Astrocyte of the spinal cord (primary cell): Measurements from ENCODE around the gene KRT79.

Experiments
- DNase-seq: peaks from one replicate; pipeline ENCODE4 v3.0.0; 2011; ENCODE audit warnings: low read depth, low spot score
- H3K4me3 ChIP-seq: 2 replicates; pipeline ENCODE4 v1.5.1; 2011; ENCODE audit warnings: low read depth, mild to moderate bottlenecking, low read length, moderate library complexity
- in situ Hi-C: cut with HindIII; loops from 2 replicates; pipeline ENCODE4 v1.10.0; 2017; ENCODE audit warnings: low sequenced_read_pairs
- TF ChIP-seq, protein P1 (sequence below): IDR thresholded peaks from 2 replicates; pipeline ENCODE4 v1.5.1; 2012; ENCODE audit warnings: low read depth, mild to moderate bottlenecking, low read length, inconsistent platforms

Gene KRT79

DNA sequence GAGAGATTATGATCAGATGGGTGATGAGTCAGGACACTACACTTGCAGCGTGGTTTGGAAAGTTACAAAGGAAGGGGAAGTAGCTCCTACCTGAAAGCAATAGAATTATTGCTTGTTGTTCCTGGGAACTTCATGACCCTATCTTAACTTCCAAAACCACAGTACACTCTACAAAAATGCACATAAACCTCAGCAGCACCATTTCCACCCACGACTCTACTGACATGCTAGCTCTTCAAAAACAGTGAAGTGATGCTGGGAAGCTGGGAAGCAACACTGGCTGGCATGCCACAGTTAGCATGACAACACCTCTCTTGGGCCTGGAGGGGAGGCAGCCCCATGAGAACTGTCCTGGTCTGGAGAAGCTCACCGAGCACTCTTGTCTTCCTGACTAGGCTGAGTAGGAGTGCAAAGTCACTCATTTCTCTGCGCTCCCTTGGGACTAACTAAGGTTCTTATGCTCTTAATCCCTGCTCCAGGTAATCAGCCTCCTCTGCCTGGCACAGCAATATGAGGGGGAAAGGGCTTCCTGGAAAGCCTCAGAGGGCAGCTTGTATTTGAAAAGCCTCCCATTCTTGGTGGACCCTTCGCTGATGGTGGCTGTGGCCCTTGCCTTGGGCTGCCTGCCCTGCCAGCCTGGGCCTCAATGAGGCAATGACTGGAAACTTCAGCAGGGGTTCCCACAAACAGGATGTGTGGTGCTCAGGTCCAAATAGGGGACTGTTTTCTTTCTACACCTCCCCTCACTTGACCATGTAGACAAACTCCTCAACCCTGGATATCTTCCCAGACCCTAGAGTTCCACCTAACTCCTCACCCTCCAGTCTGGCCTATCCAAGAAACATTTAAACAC, 39.4 kb downstream of the KRT79 start:
- H3K4me3 ChIP-seq: no peak overlapping the region
- DNase-seq: peak; percentile 1
- TF ChIP-seq, protein P1, sequence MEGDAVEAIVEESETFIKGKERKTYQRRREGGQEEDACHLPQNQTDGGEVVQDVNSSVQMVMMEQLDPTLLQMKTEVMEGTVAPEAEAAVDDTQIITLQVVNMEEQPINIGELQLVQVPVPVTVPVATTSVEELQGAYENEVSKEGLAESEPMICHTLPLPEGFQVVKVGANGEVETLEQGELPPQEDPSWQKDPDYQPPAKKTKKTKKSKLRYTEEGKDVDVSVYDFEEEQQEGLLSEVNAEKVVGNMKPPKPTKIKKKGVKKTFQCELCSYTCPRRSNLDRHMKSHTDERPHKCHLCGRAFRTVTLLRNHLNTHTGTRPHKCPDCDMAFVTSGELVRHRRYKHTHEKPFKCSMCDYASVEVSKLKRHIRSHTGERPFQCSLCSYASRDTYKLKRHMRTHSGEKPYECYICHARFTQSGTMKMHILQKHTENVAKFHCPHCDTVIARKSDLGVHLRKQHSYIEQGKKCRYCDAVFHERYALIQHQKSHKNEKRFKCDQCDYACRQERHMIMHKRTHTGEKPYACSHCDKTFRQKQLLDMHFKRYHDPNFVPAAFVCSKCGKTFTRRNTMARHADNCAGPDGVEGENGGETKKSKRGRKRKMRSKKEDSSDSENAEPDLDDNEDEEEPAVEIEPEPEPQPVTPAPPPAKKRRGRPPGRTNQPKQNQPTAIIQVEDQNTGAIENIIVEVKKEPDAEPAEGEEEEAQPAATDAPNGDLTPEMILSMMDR: no peak
- in situ Hi-C loops: no loop called here

DNA sequence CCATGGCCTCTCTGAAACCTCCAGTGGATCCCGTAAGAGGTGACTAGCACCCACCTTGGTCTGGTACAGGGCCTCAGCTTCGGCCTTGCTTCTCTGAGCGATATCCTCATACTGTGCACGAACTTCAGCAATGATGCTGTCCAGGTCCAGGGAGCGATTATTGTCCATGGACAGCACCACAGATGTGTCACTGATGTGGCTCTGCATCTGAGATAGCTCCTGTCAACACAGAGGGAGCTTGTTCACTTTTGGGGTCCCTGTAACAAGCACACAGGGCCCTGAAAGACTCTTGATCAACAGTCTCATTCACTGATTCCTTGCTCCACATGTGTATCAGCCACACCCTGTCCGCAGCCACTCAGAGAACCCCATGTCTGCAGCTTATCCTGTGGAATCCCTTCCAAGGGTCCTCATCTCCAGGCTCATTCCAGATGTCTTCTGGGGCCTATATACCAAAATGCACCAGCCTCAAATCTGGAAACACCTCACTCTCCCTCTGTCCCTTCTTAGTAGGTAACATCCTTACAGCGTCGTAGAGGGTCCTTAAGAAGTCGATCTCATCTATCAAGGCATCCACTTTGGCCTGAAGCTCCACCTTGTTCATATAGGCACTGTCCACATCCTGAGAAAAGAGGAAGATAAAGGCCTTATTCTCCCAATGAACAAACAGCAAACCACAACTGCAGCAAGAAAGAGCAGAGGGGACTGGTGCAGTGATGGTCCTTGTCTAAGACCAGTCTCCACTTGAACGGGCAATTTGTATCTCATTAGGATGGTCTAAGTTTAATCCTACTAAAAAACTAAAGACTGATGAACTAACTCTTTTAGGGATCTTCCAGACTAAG, 41.7 kb downstream of the KRT79 start:
- in situ Hi-C loops: no loop called here
- no peak for DNase-seq
- no peak overlapping the region for H3K4me3 ChIP-seq

DNA sequence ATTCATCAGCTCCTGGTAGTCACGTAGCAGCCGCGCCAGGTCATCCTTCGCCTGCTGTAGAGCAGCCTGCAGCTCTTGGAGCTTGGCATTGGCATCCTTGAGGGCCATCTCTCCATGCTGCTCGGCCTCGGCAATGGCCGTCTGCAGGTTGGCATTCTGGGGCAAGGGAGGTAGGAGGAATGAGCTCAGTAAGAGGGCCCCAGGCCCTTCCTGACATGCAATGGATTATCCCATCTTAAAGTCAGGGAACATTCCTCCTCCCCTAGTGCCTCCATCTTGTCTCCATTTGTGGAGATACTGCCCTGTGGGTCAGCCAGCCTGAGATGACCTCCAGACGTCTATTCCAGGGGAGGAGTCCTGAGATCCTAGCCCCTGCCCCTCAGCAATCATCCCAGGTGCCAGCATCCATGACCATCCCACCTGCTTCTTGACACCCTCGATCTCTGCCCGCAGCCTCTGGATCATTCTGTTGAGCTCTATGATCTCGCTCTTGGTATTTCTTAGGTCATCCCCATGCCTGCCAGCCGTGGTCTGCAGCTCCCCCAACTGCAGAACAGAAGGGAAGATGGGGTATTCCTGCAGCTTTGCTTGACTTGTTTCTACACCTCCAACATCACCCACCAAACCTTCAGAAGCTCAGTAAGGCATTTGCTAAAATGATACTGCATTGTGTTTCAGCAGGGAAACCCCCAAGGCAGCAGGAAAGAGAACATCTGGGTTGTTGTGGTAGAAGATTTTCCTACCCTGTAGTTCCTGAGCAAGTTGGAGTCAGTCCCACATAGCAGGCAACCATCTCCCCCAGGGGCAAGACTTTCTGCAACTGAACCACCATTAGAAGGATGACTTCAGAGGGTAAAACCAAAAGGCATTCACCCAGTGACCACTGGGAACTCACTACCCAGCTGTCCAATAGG, 42.6 kb downstream of the KRT79 start:
- no peak for DNase-seq
- in situ Hi-C loops: no loop called here
- TF ChIP-seq, protein P1: no peak
- H3K4me3 ChIP-seq: no peak overlapping the region

More for the DNA sequence above, 41.7 kb downstream of the KRT79 start:
- TF ChIP-seq, protein P1: no peak

DNA sequence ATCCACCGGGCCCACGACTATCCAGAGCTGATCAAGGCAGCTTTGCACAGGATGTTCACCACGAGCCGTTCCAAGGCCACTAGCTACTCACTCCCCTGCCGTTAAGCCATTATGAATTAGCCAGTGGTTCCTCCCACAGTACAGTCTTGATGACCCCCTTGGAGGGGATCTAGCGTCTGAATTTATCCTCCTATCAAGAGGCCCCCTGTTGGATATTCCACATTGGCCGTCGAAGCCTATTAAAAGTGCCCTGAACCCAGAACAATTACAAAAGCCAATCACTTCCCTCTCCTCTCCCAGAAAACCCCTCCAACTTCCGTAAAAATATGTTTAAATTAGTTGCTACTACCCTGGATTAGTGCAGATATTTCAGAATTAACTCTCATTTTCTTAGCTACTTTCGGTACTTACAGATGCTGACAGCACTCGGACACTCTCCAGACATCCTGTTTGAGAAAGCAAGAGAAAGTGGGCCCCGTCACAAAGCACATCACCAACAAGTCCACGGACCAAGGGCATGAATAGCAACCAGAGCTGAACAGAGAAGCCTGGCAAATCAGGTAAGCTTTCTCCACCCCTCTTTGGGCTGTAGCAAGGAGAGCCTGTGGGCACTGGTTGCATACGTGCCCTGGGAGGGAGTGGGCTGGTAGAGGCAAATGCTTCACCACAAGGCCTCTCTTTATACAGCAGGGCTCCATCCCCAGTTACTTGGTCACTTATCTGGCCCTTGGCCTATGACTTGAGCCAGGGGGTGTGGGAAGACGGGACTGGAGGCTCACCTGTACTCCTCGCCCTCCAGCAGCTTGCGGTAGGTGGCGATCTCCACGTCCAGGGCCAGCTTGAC, 43.5 kb downstream of the KRT79 start:
- TF ChIP-seq, protein P1: no peak
- no peak overlapping the region for H3K4me3 ChIP-seq
- DNase-seq: no peak
- in situ Hi-C loops: no loop called here

DNA sequence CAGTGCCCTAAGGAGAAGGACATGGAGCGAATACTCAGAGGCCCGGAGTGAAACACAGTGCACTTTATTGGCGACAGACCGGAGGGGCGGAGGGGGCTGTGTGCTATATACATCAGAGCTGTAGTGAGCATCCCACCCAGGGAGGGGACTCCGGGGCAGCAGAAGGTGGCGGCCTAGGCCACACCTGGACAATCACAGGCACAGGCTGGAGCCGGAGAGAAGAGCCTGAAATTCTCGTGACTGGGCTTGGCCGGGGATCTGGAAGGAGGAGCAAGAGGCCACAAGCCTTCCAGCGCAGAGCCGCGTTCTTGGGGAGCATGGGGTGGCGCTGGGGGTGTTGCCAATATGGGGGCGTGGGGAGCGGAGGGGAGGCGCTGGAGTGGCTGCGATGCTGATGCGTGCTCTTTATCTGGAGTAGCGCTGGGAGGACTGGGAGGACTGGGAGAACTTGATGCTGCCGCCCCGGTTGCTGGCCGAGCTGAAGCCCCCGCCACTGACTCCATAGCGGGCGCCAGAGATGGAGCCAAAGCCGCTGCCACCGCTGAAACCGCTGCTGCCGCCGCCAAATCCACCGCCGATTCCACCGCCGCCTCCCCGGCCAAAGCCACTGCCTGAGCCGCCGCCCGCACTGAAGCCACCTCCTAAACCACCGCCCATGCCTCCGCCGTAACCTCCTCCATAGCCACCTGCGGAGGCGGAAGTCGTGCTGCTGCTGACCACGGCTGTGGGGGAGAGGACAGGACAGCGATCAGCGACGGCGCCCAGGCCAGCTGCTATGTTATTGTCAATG, 44.3 kb downstream of the KRT79 start:
- H3K4me3 ChIP-seq: no peak overlapping the region
- in situ Hi-C loops: no loop called here
- TF ChIP-seq, protein P1: no peak
- DNase-seq: no peak
